GM12864 (cell line): ENCODE results near the gene HKDC1.

Experiments used
- DNase-seq: peaks from one replicate; pipeline ENCODE4 v3.0.0-alpha.2; 2011; ENCODE audit warnings: low read depth
- H3K4me3 ChIP-seq: 2 replicates; pipeline ENCODE4 v1.5.1; 2011; ENCODE audit warnings: mild to moderate bottlenecking, low read depth, low read length, control low read depth
- TF ChIP-seq, protein P1 (sequence below): IDR thresholded peaks from 2 replicates; pipeline ENCODE4 v1.5.1; 2011; ENCODE audit warnings: low read depth, mild to moderate bottlenecking, moderate library complexity, low read length, control low read depth, inconsistent platforms; ENCODE audit errors: missing control alignments

The HKDC1 gene

DNA sequence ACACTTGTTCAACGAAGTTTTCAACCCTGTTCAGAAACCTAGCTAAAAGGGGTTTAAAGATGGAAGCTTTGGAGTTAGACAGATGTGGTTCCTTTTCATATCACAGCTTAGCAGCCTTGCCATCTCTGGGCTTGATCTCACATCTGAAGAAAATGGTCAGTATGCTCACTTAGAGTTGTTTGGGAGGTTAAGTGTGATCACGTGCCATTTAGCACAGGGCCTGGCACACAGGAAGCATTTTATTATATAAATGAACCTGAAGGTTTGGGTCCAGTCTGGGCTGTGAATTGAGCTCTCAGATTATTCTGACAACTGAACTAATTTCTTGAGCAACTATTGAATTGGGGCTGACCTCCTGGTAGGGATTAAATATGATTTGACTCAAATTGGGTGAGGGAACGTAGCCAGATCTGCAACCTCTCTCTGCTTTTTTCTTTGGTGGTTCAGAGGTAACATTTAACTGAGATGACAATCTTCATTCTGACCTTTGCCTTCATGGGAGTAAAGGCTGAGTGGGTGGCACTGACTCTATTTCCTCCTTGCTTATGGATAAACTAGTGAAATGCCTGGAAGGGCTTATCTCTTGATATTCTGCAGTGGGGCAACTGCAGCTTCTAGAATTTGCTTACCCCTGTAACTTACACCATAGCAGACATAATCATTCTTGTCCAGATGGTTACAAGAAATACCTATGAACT is 10.2 kb upstream of the HKDC1 start:
- TF ChIP-seq, protein P1, sequence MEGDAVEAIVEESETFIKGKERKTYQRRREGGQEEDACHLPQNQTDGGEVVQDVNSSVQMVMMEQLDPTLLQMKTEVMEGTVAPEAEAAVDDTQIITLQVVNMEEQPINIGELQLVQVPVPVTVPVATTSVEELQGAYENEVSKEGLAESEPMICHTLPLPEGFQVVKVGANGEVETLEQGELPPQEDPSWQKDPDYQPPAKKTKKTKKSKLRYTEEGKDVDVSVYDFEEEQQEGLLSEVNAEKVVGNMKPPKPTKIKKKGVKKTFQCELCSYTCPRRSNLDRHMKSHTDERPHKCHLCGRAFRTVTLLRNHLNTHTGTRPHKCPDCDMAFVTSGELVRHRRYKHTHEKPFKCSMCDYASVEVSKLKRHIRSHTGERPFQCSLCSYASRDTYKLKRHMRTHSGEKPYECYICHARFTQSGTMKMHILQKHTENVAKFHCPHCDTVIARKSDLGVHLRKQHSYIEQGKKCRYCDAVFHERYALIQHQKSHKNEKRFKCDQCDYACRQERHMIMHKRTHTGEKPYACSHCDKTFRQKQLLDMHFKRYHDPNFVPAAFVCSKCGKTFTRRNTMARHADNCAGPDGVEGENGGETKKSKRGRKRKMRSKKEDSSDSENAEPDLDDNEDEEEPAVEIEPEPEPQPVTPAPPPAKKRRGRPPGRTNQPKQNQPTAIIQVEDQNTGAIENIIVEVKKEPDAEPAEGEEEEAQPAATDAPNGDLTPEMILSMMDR, result no peak
- DNase-seq, result no peak
- no peak overlapping the region for H3K4me3 ChIP-seq

DNA sequence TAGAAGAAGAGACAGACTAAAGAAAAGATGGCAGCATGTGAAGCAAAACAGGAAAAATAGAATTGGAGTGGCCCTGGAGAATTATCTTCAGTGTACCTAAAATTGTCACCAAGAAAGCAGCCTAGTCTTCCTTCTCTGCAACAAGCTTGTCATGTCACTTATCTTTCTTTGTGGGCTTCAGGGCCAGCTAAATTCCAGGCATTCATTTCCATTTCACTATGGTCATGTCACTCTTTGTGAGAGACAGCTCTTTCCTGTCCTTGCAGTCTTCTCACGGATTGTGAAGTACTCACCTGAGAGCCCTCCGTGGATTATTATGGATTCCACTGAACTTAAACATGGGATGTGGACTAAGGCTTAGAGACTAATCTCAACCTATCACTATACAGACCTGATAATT is 9.0 kb upstream of the HKDC1 start:
- no peak overlapping the region for H3K4me3 ChIP-seq
- no peak for DNase-seq
- TF ChIP-seq, protein P1, result no peak

GRCh38 chr10:69211524-69211923 is 8.6 kb upstream of the HKDC1 start:
- H3K4me3 ChIP-seq, result no peak overlapping the region
- TF ChIP-seq, protein P1, result no peak
- DNase-seq, result no peak

DNA sequence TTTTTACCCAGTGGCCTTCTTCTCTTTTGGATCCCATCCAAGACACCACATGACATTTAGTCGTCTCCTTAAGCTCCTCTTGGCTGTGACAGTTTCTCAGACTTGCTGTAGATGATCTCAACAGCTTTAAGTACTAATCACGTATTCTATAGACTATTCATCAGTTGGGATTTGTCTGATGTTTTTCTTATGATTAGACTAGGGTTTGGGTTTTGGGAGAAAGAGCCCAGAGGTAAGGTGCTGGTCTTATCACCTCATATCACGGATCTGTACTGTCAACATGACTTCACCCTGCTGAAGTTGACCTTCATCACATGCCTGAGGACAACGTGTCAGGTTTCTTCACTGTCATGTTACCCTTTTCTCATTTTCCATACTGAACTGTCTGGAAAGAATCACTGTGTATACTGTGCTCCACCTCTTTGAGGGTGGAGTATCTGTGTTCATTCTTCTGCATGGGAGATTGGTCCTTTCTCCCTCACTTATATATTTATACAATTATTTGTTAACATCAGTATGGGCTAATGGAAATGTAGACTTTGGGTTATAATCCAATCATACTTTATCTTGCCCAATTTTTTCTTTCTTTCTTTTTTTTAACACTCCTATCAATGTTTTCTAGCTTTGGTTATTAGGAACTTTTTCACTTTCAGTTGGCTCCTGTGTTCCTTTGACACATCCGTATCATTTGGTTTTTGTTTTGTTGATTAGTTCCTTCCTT is 6.4 kb upstream of the HKDC1 start:
- DNase-seq, result no peak
- no peak overlapping the region for H3K4me3 ChIP-seq
- TF ChIP-seq, protein P1, result no peak

DNA sequence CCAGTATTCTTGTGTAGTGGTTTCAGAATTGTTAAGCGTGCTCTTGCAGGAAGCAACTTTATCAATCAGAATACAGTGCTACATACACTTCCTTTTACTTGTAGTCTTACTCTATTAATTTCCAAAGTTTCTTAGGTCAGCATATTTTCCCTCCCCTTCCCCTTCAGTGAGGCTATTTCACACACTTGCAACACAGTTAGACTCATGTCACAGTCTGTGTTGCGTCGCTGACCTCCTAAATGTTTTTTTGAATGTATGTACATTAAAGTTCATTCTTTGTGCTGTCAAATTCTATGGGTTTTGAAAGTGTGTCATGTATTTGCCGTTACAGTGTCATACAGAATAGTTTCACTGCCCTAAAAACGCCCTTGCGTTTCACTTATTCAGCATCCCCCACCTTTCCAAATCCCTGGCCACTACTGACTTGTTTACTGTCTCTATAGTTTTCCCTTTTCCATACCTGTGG is 5.4 kb upstream of the HKDC1 start:
- DNase-seq, result no peak
- TF ChIP-seq, protein P1, result no peak
- no peak overlapping the region for H3K4me3 ChIP-seq

GRCh38 chr10:69215405-69216171 is 4.5 kb upstream of the HKDC1 start:
- no peak overlapping the region for H3K4me3 ChIP-seq
- DNase-seq, result no peak
- TF ChIP-seq, protein P1, result no peak
